Nephron progenitor cell (in vitro differentiated cells): ENCODE data around the gene PDE6B.
A peak's percentile ranks its signal among the peaks of the same experiment; 100 is the strongest.

Experiments
- DNase-seq: peaks from one replicate; pipeline ENCODE4 v3.0.0; 2021
- H3K27ac Mint-ChIP-seq: 2 replicates; pipeline ENCODE4 v1.8.0; 2021; ENCODE audit warnings: mild to moderate bottlenecking, moderate library complexity, mixed read lengths
- H3K27me3 Mint-ChIP-seq: 2 replicates; pipeline ENCODE4 v1.8.0; 2021; ENCODE audit warnings: mild to moderate bottlenecking, low read depth, mixed read lengths; ENCODE audit not compliant: poor library complexity
- H3K36me3 Mint-ChIP-seq: 2 replicates; pipeline ENCODE4 v1.8.0; 2021; ENCODE audit warnings: low read depth, mixed read lengths
- H3K4me1 Mint-ChIP-seq: 2 replicates; pipeline ENCODE4 v1.8.0; 2021; ENCODE audit warnings: mixed read lengths
- H3K4me3 Mint-ChIP-seq: 2 replicates; pipeline ENCODE4 v1.8.0; 2021; ENCODE audit warnings: mild to moderate bottlenecking, moderate library complexity, mixed read lengths
- H3K9me3 Mint-ChIP-seq: 2 replicates; pipeline ENCODE4 v1.8.0; 2021; ENCODE audit warnings: mild to moderate bottlenecking, moderate library complexity, mixed read lengths
- TF ChIP-seq, protein P1 (sequence below): fragments of 200-600 bp; sonication (generic); IDR thresholded peaks from 2 replicates; pipeline ENCODE4 v1.5.0; 2021; ENCODE audit warnings: antibody characterized with exemption

The PDE6B gene

GRCh38 chr4:684623-685327 lies 59.4 kb downstream of the PDE6B start:
- no peaks in the 10 kb centered on the region for H3K36me3 Mint-ChIP-seq
- peaks cover 27% of the 10 kb centered on the region for H3K4me1 Mint-ChIP-seq
- DNase-seq = no peak
- H3K4me3 Mint-ChIP-seq = no peak overlapping the region
- TF ChIP-seq, protein P1, sequence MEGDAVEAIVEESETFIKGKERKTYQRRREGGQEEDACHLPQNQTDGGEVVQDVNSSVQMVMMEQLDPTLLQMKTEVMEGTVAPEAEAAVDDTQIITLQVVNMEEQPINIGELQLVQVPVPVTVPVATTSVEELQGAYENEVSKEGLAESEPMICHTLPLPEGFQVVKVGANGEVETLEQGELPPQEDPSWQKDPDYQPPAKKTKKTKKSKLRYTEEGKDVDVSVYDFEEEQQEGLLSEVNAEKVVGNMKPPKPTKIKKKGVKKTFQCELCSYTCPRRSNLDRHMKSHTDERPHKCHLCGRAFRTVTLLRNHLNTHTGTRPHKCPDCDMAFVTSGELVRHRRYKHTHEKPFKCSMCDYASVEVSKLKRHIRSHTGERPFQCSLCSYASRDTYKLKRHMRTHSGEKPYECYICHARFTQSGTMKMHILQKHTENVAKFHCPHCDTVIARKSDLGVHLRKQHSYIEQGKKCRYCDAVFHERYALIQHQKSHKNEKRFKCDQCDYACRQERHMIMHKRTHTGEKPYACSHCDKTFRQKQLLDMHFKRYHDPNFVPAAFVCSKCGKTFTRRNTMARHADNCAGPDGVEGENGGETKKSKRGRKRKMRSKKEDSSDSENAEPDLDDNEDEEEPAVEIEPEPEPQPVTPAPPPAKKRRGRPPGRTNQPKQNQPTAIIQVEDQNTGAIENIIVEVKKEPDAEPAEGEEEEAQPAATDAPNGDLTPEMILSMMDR = no peak
- H3K27ac Mint-ChIP-seq = peak overlapping the region; percentile 16
- no peaks in the 10 kb centered on the region for H3K27me3 Mint-ChIP-seq
- no peaks in the 10 kb centered on the region for H3K9me3 Mint-ChIP-seq

GRCh38 chr4:685679-686412 lies 60.5 kb downstream of the PDE6B start:
- H3K9me3 Mint-ChIP-seq = no peaks in the 10 kb centered on the region

DNA sequence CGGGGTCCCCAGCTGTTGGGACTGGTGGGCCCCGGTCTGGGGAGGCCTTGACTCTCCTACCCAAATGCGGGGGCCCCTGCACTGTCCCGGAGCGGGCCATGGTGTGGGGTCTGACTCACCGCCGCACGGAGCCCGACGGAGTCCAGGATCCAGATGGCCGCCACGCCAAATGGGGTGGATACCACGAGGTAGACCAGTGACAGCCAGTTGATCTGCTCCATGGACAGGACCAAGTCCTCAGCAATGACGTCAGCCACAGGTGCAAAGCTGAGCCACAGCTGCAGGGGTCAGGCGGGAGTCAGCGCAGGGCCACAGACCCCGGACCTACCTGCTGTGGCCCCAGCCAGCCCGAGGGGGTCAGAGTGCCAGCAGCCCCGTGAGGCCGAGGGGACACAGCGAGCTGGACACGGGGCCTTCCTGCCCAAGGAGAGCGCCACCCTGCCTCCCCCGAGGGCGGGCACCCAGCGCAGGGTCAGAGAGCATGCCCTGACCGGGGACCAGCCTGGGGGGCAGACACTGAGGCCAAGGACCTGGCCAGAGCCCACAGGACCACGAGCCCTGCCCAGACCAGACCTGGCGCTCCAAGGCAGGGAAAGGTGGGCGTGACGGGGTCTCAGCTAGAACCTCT lies 61.2 kb downstream of the PDE6B start:
- Mint-ChIP-seq H3K4me1 (peaks cover 30% of the 10 kb centered on the region), H3K36me3 (no peaks in the 10 kb centered on the region), H3K27ac (no peak overlapping the region), H3K4me3 (no peak overlapping the region), H3K27me3 (peaks cover 2% of the 10 kb centered on the region), H3K9me3 (no peaks in the 10 kb centered on the region)
- DNase-seq = no peak
- TF ChIP-seq, protein P1 = no peak

More at GRCh38 chr4:685679-686412, 60.5 kb downstream of the PDE6B start:
- Mint-ChIP-seq H3K4me3 (no peak overlapping the region), H3K4me1 (peaks cover 30% of the 10 kb centered on the region), H3K36me3 (no peaks in the 10 kb centered on the region), H3K27me3 (peaks cover 2% of the 10 kb centered on the region), H3K27ac (no peak overlapping the region)
- TF ChIP-seq, protein P1 = no peak
- no peak for DNase-seq

DNA sequence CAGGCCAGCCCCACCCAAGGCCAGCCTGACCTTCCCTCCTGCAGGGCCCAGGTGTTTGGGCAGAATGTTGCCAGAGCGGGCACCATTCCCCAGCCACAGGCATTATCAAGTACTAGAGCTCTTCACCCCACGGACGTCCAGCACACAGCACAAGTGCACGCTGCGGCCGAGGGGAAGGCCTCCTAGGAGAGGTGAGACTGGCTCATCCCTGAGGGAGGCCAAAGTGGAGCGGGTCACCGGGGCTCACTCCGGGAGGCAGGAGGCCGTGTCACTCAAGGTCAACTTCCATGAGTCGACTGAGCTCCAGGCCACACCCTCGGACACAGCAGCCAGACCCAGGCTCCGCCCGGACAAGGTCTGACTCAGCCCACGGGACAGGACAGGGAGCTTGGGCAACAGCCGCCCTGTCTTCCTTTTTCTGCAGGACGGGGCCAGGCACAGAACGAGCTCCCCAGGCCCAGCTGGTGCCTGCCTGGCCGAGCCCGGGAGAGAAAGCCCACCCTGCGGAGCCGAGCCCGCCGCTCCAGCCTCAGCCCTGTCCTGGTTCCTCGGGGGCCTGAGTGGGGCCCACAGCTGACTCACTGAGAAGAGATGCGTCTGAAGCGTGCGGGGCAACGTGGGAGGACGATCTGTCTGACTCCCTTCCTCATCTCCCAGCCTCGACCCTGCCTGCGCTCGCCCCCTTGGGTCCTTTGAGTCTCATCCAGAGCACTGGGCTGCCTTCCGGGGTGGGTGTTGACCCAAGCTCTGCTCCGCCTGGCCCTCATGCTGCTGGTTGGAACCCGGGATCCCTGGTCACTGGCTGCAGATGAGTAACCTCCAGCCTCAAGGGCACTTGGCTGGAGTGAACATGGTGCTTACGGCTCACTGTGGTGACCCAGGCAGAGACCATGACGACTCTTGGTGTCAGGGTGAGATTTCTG lies 61.9 kb downstream of the PDE6B start:
- Mint-ChIP-seq H3K9me3 (no peaks in the 10 kb centered on the region), H3K36me3 (no peaks in the 10 kb centered on the region), H3K27me3 (peaks cover 2% of the 10 kb centered on the region), H3K4me1 (peaks cover 34% of the 10 kb centered on the region), H3K27ac (no peak overlapping the region), H3K4me3 (no peak overlapping the region)
- no peak for DNase-seq
- TF ChIP-seq, protein P1 = no peak

GRCh38 chr4:687971-688853 lies 62.8 kb downstream of the PDE6B start:
- TF ChIP-seq, protein P1 = no peak
- no peaks in the 10 kb centered on the region for H3K9me3 Mint-ChIP-seq
- H3K27me3 Mint-ChIP-seq = peaks cover 2% of the 10 kb centered on the region
- no peak overlapping the region for H3K27ac Mint-ChIP-seq
- H3K36me3 Mint-ChIP-seq = no peaks in the 10 kb centered on the region
- no peak for DNase-seq
- no peak overlapping the region for H3K4me3 Mint-ChIP-seq
- peaks cover 43% of the 10 kb centered on the region for H3K4me1 Mint-ChIP-seq
